H1 (cell line): ENCODE measurements around the gene NDC80. TPM values are rescaled to one million over a fixed set of nuclear protein-coding genes. Genes with fewer than 3 reads are reported as not detected.

ENCODE experiments used
- GTF2F1 ChIP-seq: IDR thresholded peaks from 2 replicates; pipeline ENCODE4 v1.6.1; 2012; ENCODE audit warnings: low read depth, low read length, improper control_type of control experiment, borderline replicate concordance
- HDAC2 ChIP-seq, 2 experiments: fragments of 300-600 bp in 1 of 2; sonication (generic) in 1 of 2; IDR thresholded peaks; 2 replicates each; pipeline ENCODE4 v1.6.1; 2011 to 2012; ENCODE audit warnings: low read depth in 2 of 2, low read length in 2 of 2, mild to moderate bottlenecking in 2 of 2, moderate library complexity in 2 of 2, borderline replicate concordance in 1 of 2, inconsistent platforms in 1 of 2
- POLR2AphosphoS5 ChIP-seq: IDR thresholded peaks from 2 replicates; pipeline ENCODE4 v1.6.1; 2011; ENCODE audit warnings: low read depth, low read length
- TAF1 ChIP-seq: IDR thresholded peaks from 2 replicates; pipeline ENCODE4 v1.6.1; 2011; ENCODE audit warnings: mild to moderate bottlenecking, low read depth, low read length
- polyA plus RNA-seq, 7 experiments: library from polyadenylated mRNA; depleted of rRNA in 3 of 7; stranded (reverse) in 5 of 7; unstranded in 2 of 7; fragments of >200 nt in 5 of 7; fragments of 200-250 nt in 2 of 7; gene quantifications; 1 replicate in 5 of 7; 2 replicates in 1 of 7; 4 replicates in 1 of 7; pipeline versions ENCODE4 v1.2.1 to v1.2.3, GENCODE V29; 2011 to 2013; ENCODE audit warnings: missing spikeins in 2 of 7, mixed read lengths in 2 of 7
- total RNA-seq: library from RNA; stranded (reverse); fragmentation: NEBNext Ultra II Directional; extraction: Animal tissue kit (Norgen Biotek cat#: 25700); gene quantifications from 2 replicates; pipeline ENCODE4 v1.2.1, GENCODE V29; 2021
- TF ChIP-seq, protein P1 (sequence below): fragments of 300-600 bp; sonication (generic); IDR thresholded peaks from 2 replicates; pipeline ENCODE4 v1.7.1; 2012; ENCODE audit warnings: low read length, moderate library complexity, mild to moderate bottlenecking, inconsistent platforms; ENCODE audit not compliant: insufficient replicate concordance

The NDC80 gene
- total and polyA plus RNA-seq, 2 of the 8 experiments (the other 6 are each of a cell fraction or from before 2014, with no cell fraction given), result 11.0 to 45.0 TPM

GRCh38 chr18:2559249-2559648, 12.1 kb upstream of the NDC80 start (continued):
- TF ChIP-seq, protein P1, sequence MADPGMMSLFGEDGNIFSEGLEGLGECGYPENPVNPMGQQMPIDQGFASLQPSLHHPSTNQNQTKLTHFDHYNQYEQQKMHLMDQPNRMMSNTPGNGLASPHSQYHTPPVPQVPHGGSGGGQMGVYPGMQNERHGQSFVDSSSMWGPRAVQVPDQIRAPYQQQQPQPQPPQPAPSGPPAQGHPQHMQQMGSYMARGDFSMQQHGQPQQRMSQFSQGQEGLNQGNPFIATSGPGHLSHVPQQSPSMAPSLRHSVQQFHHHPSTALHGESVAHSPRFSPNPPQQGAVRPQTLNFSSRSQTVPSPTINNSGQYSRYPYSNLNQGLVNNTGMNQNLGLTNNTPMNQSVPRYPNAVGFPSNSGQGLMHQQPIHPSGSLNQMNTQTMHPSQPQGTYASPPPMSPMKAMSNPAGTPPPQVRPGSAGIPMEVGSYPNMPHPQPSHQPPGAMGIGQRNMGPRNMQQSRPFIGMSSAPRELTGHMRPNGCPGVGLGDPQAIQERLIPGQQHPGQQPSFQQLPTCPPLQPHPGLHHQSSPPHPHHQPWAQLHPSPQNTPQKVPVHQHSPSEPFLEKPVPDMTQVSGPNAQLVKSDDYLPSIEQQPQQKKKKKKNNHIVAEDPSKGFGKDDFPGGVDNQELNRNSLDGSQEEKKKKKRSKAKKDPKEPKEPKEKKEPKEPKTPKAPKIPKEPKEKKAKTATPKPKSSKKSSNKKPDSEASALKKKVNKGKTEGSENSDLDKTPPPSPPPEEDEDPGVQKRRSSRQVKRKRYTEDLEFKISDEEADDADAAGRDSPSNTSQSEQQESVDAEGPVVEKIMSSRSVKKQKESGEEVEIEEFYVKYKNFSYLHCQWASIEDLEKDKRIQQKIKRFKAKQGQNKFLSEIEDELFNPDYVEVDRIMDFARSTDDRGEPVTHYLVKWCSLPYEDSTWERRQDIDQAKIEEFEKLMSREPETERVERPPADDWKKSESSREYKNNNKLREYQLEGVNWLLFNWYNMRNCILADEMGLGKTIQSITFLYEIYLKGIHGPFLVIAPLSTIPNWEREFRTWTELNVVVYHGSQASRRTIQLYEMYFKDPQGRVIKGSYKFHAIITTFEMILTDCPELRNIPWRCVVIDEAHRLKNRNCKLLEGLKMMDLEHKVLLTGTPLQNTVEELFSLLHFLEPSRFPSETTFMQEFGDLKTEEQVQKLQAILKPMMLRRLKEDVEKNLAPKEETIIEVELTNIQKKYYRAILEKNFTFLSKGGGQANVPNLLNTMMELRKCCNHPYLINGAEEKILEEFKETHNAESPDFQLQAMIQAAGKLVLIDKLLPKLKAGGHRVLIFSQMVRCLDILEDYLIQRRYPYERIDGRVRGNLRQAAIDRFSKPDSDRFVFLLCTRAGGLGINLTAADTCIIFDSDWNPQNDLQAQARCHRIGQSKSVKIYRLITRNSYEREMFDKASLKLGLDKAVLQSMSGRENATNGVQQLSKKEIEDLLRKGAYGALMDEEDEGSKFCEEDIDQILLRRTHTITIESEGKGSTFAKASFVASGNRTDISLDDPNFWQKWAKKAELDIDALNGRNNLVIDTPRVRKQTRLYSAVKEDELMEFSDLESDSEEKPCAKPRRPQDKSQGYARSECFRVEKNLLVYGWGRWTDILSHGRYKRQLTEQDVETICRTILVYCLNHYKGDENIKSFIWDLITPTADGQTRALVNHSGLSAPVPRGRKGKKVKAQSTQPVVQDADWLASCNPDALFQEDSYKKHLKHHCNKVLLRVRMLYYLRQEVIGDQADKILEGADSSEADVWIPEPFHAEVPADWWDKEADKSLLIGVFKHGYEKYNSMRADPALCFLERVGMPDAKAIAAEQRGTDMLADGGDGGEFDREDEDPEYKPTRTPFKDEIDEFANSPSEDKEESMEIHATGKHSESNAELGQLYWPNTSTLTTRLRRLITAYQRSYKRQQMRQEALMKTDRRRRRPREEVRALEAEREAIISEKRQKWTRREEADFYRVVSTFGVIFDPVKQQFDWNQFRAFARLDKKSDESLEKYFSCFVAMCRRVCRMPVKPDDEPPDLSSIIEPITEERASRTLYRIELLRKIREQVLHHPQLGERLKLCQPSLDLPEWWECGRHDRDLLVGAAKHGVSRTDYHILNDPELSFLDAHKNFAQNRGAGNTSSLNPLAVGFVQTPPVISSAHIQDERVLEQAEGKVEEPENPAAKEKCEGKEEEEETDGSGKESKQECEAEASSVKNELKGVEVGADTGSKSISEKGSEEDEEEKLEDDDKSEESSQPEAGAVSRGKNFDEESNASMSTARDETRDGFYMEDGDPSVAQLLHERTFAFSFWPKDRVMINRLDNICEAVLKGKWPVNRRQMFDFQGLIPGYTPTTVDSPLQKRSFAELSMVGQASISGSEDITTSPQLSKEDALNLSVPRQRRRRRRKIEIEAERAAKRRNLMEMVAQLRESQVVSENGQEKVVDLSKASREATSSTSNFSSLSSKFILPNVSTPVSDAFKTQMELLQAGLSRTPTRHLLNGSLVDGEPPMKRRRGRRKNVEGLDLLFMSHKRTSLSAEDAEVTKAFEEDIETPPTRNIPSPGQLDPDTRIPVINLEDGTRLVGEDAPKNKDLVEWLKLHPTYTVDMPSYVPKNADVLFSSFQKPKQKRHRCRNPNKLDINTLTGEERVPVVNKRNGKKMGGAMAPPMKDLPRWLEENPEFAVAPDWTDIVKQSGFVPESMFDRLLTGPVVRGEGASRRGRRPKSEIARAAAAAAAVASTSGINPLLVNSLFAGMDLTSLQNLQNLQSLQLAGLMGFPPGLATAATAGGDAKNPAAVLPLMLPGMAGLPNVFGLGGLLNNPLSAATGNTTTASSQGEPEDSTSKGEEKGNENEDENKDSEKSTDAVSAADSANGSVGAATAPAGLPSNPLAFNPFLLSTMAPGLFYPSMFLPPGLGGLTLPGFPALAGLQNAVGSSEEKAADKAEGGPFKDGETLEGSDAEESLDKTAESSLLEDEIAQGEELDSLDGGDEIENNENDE, result no peak
- TF ChIP-seq HDAC2 (IDR thresholded peaks at IDR 0.05; ENCODE audit: borderline replicate concordance in 1 of 2, low read depth in 2 of 2, low read length in 2 of 2), result no peak
- no peak for TF ChIP-seq TAF1
- TF ChIP-seq POLR2AphosphoS5, result no peak
- no peak for TF ChIP-seq GTF2F1
